Nucleus accumbens (tissue), 56 donors: ENCODE results near the gene EXOSC7.
"Not testable (repeated sequence)": the region's sequence is repeated elsewhere in the genome, so short reads cannot be mapped to it uniquely, and the experiment has no call there.

Experiments
- DNase-seq, 56 donors: peaks; one replicate each; lab custom pipeline; 2025; lab: John Stamatoyannopoulos, UW

Gene EXOSC7

DNA sequence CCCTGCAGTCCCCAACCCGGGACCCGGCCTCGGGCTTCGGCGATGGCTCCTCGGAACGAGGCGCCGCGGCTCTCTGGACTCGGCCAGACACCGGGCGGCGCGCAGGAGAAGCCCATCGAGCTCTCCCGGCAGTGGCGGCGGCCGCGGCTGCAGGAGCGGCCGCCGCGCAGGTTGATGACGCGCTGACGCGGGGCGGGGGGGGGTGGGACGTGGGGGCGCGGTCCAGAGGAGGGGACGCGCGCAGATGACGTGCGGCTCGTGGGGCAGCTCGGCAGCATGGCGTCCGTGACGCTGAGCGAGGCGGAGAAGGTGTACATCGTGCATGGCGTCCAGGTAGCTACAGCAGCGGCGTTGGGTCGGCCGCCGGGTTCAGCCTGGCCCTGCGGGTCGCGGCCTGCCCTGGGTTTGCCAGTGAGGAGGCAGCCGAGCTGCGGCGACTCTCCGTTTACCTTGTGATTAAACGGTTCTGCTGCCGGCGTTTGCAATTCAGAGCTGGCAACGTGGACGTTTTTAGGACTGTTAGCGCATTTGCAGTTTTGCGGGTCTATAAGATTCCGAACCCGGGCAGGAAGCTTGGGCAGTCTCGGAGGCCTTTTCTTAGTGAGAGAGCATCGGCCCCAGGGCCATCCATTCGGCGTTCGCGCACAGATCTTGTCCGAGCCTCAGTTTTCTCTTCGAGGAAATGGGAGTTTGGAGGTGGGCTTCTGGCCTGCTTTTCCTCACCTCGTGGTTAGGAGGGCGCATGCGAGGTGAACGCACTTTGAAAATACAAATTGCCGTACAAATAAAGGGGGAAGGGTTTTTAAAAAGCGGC lies at the start of gene EXOSC7, which contains the start of gene ZDHHC3:
TSS of gene EXOSC7 (plus strand) at position 243 of the 814 bp plus-strand sequence. CDS start at position 277, 34 bp downstream.
TSS of gene ZDHHC3 (minus strand) at position 173 of the 814 bp plus-strand sequence. CDS start 16,738 bp downstream, outside the sequence.
- DNase-seq: peak in 55 of 56 donors; percentile 49 to 92 (median 79)

DNA sequence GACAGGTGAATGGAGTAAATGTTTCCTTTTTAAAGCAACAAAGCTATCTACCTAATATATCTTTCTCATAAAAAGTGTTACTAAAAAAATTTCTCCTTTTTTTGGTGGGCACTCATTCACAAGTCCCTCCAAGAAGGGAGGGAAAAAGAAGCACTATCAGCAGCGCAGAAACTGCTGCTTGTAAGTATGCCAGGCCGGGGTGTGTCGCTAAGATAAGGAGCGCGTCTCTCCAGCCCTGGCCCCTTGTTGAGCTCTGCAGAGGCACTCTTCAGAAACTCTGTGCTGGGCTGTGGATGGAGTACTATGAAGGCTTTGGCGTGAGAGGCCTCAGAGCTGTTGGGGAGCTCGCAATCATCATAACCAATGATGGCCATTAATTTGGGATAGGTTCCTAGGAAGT lies 49.1 kb upstream of the EXOSC7 start:
- DNase-seq: no peak

DNA sequence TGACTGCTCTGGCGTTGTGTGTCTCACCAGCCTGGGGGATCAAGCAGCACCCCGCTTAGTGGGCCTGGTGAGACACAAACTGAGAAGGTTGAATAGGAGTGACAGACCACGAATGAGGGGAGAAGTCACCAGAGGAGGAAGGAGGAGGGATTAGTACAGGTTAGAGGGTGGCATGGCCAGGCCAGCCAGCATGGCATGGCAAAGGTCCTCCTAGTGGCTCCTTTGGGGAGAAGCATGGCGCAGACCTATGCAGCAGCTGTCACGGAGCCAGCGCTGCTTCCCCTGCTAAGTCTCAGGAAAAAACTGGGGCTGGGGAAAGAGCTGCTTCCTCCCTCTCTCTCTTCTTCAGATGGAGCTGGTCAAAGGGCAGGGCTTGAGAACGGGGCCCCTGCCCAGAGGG lies 48.7 kb upstream of the EXOSC7 start:
- DNase-seq: no peak

DNA sequence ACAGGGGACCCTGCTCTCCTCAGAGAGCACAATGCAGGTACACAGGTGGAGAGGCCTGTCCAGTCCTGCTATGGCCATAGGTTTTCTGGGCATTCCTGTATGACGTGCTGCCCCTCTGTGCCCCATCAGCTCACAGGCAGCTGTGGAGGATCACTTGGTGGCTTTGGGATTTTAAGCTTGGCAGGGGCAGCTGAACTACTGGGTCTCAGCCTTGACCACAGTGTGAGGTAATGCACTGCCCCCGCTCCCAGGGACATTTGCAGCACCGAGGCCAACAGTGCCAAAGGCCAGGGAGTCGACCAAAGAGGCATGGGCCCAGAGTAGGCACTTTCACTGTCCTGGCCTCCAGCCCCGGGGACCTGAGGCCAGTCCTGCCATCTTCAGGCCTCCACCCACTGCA lies 46.3 kb upstream of the EXOSC7 start:
- no peak for DNase-seq

DNA sequence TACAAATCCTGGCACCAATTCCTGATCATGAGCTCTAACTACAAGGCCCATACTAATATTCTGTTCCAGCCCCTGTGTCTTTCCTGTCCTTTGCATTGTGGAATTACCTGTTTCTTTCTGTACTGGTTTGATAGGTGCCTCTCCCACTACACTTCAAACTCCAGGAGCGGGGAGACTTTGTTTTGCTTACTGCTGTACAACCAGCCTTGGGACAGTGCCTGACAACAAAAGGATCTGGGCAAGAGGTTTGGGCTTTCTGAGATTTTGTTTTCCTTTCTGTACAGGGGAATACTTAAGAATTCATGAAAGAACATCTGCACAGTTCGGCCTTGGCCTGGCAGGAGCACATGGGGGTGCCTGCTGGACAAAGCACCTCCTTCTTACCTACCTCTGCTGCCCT lies 45.1 kb upstream of the EXOSC7 start:
- DNase-seq: no peak

DNA sequence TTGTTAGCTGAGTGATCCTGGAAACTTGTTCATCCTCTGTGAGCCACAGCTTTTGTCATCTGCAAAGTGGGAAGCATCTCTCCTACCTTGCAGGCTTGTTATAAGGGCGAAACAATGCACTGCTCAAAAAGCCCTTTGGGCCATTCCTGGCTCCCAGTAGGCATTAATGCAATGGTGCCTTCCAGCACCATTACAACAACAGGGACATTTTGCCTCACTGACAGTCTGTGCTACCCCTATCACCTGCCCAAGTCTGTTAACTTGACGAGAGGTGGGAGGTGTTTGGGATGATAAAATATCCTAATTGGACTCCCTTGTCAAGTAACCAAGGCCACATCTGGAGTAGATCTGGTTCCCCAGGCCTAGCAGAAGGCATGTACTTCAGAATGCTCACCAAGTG lies 44.3 kb upstream of the EXOSC7 start:
- DNase-seq: no peak

DNA sequence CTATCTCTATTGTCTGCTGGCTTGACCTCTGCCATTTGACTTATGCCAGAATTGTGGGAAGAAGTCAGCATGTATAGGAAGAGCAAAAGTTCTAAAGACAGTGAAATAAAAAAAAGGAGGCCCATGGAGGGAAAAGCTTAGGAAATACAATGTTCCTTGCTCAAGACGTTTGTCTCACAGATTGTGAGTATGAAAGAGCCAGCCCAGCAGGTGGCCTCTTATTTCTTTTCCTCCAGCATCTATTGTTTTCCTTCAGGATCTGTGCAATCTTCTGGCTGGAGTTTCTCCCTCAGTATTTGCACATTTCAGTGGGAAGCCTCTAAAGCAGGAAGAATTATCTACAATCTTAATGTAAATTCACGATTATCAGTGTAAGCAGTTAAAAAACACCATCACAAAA lies 43.8 kb upstream of the EXOSC7 start:
- no peak for DNase-seq

DNA sequence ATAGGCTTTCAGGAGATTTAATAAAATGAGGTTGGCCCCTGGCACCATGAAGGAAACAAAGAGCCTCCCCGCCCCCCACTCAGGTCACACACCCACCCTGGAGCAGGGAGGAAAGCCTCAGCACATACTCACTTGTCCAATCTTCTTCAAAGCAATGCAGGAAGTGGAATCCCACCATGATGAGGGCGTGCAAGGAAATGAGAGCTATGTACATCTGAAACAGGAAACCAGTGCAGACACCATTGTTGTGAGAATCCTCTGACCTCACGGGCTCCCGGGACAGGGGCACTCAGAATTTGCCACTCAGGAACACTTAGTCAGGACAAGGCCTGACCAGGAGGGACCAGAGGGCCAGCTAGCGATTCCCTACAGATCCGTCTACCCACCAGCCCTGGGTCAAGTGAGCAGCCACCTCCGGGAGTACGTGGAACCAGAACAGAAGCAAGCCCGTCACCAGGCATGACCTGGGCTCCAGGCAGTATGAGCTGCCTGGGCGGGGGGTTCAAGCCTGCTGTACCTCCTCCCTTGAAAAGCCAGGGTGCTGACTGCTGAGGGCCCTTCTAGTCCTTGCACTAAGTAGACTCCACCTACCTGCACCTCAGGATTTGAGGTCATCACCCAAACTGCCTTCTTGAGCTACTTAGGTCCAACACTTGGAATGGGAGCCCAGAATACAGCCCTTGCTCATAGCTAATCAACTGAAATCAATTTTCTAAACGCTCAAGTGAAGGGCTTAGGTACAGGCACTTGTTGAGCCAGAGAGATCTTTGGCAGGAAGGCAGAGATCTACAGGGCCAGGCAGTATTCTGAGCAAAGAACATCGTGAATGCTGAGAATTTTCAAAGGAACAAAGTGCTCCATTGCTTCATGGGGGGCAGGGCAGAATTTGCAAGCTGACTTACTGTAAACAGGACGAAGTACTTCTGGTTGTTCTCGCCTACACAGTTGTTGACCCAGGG lies 42.8 kb upstream of the EXOSC7 start:
- no peak for DNase-seq

DNA sequence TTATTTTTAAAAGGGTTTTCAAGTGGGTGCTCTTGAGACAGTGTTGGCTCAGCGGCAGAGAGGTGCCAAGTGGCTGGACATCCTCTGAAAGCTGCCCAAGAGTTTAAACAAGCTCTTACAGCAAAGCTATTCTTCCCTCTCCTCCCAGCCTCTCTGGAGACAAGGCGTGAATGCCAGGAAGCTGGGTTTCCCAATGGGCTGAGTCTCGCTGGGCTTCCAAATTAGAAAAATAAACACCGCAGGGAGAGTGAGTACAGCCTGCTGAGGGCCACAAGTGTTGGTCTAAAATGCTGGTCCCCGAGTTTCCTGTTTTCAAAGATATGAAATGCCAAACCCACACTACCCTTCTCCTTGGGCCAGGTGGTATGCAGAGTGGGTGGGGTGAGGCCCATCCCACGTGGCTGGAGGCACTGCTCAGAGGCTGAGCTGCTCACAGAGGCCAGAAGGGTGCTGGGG lies 36.4 kb upstream of the EXOSC7 start:
- peak in 16 of 56 donors; percentile 4 to 35 (median 24) for DNase-seq

DNA sequence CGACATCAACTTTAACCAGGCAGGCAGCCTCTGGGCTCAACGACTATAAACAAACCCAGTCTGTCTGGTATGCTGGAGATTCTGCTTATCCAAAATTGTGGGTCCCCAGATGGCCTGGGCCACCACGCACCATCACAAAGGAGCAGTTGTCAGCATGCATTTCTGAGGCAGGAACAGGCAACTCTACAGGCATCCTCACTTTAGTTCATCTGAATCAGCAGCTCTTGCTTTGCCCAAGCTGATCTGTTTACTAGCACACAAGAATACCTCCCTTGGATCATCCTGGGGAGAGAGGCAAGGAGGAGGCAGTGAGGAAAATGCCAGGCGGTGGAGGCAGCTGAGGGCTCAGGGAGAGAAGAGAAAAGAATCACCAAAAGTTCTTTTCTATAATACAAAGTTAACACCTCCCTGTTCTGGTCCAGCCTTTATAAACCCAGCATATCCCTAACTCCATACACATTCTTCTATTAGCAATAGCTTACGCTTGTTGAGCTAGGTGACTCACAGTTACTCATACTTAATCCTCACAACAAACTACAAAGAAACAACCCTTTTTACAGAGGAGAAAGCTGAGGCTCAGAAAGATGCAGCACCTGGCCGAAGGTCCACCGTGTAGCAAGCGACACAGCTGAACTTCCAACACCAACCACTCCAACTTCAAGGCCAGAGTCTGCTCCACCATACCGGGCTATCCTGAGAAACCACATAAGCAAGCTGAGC lies 33.7 kb upstream of the EXOSC7 start:
- no peak for DNase-seq

DNA sequence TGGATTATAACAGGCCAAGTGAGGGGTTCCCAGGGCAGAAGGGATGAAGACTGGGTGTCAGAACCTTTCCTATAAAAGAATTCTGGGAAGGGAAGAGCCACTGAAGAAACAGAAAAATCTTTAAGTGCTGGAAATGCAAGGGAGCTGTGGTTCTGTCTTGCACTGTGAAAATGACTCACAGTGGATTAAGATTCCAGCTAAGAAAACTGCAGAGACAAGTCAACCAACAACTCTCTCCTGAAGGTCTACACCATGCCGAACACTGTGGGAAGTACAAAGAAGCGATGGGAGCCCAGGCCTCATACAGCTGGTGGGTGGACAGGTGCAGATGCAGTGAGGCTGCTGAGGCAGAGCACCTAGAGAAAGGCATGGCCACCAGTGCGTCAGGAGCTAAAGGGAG lies 27.8 kb upstream of the EXOSC7 start:
- DNase-seq: no peak

DNA sequence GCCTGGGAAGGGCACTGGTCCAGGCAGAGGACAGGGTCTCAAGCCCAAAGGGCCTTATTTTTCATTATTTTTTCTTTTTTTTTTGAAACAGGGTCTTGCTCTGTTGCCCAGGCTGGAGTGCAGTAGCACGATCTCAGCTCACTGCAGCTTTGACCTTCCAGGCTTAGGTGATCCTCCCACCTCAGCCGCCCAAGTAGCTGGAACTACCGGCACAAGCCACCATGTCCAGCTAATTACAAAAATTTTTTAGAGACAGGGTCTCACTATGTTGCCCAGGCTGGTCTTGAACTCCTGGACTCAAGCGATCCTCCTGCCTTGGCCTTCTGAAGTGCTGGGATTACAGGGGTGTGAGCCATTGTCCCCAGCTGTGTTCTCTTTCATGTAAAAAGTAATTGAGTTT lies 26.3 kb upstream of the EXOSC7 start:
- not testable (repeated sequence) for DNase-seq

DNA sequence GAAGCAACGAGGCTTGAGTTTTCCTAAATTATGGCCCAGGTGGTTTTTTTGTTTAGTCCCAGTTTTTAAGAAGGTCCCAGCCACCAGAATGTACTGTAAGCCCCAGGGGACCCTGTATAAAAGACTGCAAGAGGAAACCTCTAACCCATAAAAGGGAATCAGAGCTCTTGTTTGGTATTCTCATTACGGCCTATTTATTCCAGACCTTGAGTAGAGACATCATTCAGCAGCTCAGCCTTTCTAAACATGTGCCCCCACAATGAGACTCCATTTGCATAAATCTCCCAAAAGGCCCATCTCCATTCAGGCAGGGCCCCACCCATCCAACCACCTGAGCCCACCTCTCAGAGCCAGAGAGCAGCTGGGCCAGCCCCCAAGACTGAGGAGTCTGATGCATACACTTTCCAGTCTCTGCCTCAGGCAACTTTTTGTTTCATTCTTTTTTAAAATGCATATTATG lies 25.7 kb upstream of the EXOSC7 start:
- no peak for DNase-seq

DNA sequence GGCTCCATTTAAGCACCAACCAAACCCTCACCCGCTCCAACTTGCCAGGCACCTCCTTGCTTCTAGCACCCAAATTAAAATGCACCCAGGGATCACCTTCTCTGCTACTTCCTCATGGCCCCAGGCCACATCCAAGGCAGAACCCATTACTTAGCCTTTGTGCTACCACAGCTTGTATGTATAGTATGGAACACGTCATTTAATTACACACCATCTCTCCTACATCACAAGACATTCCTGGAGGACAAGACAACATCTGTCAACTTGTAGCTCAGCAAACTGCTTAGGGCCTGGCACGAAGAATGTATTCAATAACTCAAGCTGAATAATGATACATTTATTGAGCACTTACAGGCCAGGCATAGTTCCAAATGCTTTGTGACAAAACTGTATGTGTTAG lies 23.4 kb upstream of the EXOSC7 start:
- no peak for DNase-seq

DNA sequence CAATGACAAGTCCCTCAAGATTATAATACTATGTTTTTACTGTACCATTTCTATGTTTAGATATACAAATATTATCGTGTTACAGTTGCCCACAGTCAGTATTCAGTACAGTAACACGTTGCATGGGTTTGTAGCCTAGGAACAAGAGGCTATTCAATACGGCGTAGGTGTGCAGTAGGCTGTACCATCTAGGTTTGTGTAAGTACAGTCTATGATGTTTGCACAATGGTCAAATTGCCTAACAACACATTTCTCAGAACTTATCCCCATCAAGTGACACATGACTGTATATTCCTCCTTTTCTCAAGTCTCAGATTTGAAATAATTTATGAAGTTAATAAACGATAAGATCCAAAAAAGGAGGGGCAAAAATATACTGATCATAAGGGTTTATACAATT lies 21.7 kb upstream of the EXOSC7 start:
- DNase-seq: no peak

DNA sequence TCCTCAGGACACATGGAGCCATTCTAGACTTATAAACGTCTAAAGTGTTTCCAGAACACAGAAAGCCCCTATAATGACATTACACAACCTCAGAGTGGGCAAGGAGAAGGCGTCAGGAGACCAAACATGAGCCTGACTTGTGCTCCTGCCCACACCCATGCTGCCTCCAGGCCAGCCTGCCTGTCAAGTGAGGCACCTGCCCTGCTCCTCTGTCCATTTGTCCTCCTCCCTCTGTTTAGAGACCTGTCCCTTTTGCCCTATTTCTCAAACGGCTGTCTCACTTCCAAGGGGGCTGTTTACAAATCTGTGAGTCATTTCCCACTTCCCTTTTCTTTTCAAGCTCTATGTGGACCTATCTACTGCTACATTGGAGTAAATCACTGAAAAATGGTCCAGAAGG lies 21.1 kb upstream of the EXOSC7 start:
- no peak for DNase-seq

DNA sequence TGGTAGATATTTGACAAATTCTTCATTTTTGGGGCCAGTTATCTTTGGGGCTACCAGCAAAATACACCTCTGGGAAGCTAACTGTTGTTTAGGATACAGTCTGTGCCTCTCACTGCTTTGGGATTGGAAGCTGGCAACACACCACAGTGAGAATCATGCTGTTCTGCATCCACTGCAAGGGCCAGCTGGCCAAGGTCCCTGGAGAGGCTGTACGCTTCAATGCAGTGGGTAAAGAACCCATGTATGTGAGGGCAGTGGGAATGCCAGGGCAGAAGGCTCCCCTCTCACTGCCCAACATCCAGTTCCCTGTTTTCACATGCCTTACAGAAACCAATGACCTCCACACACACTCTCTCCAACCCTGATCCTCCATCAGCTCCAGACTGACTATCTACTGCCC lies 20.1 kb upstream of the EXOSC7 start:
- no peak for DNase-seq

DNA sequence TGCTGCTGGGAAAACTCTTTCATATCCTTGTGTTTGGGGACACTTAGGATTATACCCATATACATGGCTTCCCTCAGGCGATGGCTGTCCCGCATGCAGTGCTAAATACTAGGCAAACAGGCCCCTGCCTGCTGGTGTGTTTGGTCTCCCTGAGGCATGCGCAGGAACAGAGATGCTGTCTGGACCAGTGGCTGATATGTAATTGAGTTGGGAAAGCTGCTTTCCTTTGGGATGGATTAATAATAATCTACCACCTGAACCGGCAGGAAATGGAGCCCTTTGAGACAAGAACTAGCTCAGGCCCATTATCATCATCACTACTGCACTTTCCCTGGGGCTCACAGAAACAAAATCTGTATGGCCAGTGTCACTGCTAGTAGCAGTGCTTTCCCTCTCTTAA lies 18.1 kb upstream of the EXOSC7 start:
- no peak for DNase-seq

DNA sequence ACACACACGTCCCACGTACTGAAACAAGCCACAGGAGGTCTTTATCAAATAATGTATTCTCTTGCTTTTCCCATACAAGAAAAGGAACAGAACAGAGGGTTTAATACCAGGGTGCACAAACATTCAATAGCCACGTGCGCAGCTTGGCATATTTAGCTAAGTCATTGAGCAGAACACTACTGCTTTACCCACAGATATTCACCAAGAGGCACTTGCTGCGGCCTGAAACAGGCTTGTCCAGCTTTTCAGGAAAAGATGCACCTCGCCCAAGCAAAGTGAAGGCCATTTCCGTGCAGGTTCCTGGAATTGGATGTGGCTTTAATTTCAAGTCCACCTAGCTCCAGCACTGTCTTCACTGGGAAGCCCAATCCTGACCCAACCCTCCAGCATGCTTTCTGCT lies 17.7 kb upstream of the EXOSC7 start:
- DNase-seq: no peak

DNA sequence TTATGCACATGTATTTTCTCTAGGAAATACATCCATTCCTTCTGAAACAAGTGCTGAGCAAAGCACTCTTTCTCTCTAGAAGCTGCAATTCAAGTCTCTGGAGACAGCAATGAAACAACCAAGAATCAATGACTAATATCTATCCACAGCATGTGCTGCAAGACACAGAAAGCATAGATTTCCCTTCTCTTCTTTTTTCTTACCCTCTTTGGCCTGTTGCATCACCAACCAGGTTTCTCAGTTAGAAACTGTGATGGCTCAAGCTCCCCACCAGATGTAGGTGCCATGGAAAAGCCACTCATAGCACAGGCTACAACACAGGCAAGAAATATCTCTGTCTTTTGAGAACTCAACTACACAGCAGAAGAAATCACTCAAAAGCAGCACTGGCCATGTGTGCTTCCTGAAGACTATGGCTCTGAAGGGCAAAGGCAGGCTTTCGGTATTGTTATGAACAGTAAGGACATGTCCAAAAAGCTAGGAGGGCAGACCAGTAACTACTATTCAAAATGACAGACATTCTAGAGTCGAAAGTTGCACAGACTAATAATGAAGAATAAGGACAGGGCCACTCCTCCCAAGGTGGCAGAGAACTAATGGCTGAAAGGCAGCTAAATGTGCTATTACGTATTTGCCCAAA lies 15.5 kb upstream of the EXOSC7 start:
- no peak for DNase-seq
